ENCODE data around the gene TCTN3.
A peak's percentile ranks its signal among the peaks of the same experiment; 100 is the strongest.
"Not testable (repeated sequence)": the region's sequence is repeated elsewhere in the genome, so short reads cannot be mapped to it uniquely, and the experiment has no call there.

The TCTN3 gene

GRCh38 chr10:95683966-95684365 lies 9.8 kb downstream of the TCTN3 start:
- DNase-seq, result no peak

GRCh38 chr10:95675403-95676116 lies 18.2 kb downstream of the TCTN3 start:
- DNase-seq, result no peak

- no peak for DNase-seq
Observed at GRCh38 chr10:95674643-95675042, 19.1 kb downstream of the TCTN3 start.

GRCh38 chr10:95672641-95673040 lies 21.1 kb downstream of the TCTN3 start:
- DNase-seq, result not testable (repeated sequence)

GRCh38 chr10:95664543-95664942 lies 29.2 kb downstream of the TCTN3 start:
- DNase-seq, result no peak

GRCh38 chr10:95663496-95663895 lies 30.2 kb downstream of the TCTN3 start:
- DNase-seq, result no peak

- DNase-seq, result no peak
Observed at GRCh38 chr10:95661818-95662217, 31.9 kb downstream of the TCTN3 start.

GRCh38 chr10:95660283-95660682 lies 33.4 kb downstream of the TCTN3 start:
- DNase-seq, result no peak

- no peak for DNase-seq
Observed at GRCh38 chr10:95657250-95657649, 36.5 kb downstream of the TCTN3 start.

- peak; percentile 54 for DNase-seq
Observed at GRCh38 chr10:95656291-95657164, 37.2 kb downstream of the TCTN3 start, which contains the start of gene ALDH18A1. Gene ALDH18A1 (minus strand): TSS chr10:95656711. CDS start chr10:95653377, 3,334 bp downstream.

GRCh38 chr10:95655571-95656290 lies 38.0 kb downstream of the TCTN3 start:
- DNase-seq, result no peak

GRCh38 chr10:95653895-95654294 lies 39.8 kb downstream of the TCTN3 start:
- no peak for DNase-seq

- no peak for DNase-seq
Observed at GRCh38 chr10:95651346-95652060, 42.2 kb downstream of the TCTN3 start.

- no peak for DNase-seq
Observed at GRCh38 chr10:95650232-95650631, 43.5 kb downstream of the TCTN3 start.

- DNase-seq, result no peak
Observed at GRCh38 chr10:95648138-95648537, 45.6 kb downstream of the TCTN3 start.

- no peak for DNase-seq
Observed at GRCh38 chr10:95646160-95646559, 47.6 kb downstream of the TCTN3 start.

GRCh38 chr10:95644901-95645300 lies 48.8 kb downstream of the TCTN3 start:
- no peak for DNase-seq

- no peak for DNase-seq
Observed at GRCh38 chr10:95640891-95641315, 52.8 kb downstream of the TCTN3 start.

GRCh38 chr10:95637911-95638310 lies 55.8 kb downstream of the TCTN3 start:
- DNase-seq, result no peak

- no peak for DNase-seq
Observed at GRCh38 chr10:95637140-95637539, 56.6 kb downstream of the TCTN3 start.

GRCh38 chr10:95635319-95635733 lies 58.4 kb downstream of the TCTN3 start:
- DNase-seq, result no peak

GRCh38 chr10:95628786-95629185 lies 64.9 kb downstream of the TCTN3 start:
- no peak for DNase-seq

GRCh38 chr10:95626500-95626899 lies 67.2 kb downstream of the TCTN3 start:
- no peak for DNase-seq
